Mucosa of stomach (tissue), 1 donor: Measurements from ENCODE around the gene NUFIP2.
"Not testable (repeated sequence)": the region's sequence is repeated elsewhere in the genome, so short reads cannot be mapped to it uniquely, and the experiment has no call there.

ENCODE experiments used
- H3K27me3 ChIP-seq: one replicate; pipeline ENCODE4 v1.7.0; 2013; ENCODE audit warnings: mild to moderate bottlenecking, low read length; ENCODE audit not compliant: control insufficient read depth, insufficient read depth
- H3K36me3 ChIP-seq: one replicate; pipeline ENCODE4 v1.7.0; 2013; ENCODE audit warnings: low read length; ENCODE audit not compliant: control insufficient read depth, insufficient read depth
- H3K4me1 ChIP-seq: one replicate; pipeline ENCODE4 v1.7.0; 2013; ENCODE audit warnings: mild to moderate bottlenecking, low read length; ENCODE audit not compliant: control insufficient read depth, insufficient read depth
- H3K4me3 ChIP-seq: one replicate; pipeline ENCODE4 v1.7.0; 2013; ENCODE audit warnings: low read length
- H3K9ac ChIP-seq: one replicate; pipeline ENCODE4 v1.7.0; 2013; ENCODE audit warnings: mild to moderate bottlenecking, low read length, moderate library complexity
- H3K9me3 ChIP-seq: one replicate; pipeline ENCODE4 v1.7.0; 2013; ENCODE audit warnings: mild to moderate bottlenecking, low read length, moderate library complexity; ENCODE audit not compliant: control insufficient read depth
- donor health status: Pancreatic carcinoma.

NUFIP2 gene

GRCh38 chr17:29221338-29221737, 72.6 kb downstream of the NUFIP2 start:
- not testable (repeated sequence) for H3K9me3 ChIP-seq, H3K4me1 ChIP-seq, H3K36me3 ChIP-seq, H3K4me3 ChIP-seq, H3K27me3 ChIP-seq, H3K9ac ChIP-seq

- H3K36me3 ChIP-seq, result no peaks in the 10 kb centered on the region
- no peak overlapping the region for H3K9ac ChIP-seq
- no peak overlapping the region for H3K4me3 ChIP-seq
- no peaks in the 10 kb centered on the region for H3K9me3 ChIP-seq
- no peaks in the 10 kb centered on the region for H3K27me3 ChIP-seq
- H3K4me1 ChIP-seq, result peaks cover 6% of the 10 kb centered on the region
These were observed 74.4 kb downstream of the NUFIP2 start for GRCh38 chr17:29219378-29220047.

GRCh38 chr17:29216856-29217255, 77.1 kb downstream of the NUFIP2 start:
- Histone ChIP-seq H3K4me3 (no peak overlapping the region), H3K9me3 (no peaks in the 10 kb centered on the region), H3K27me3 (no peaks in the 10 kb centered on the region), H3K4me1 (peaks cover 6% of the 10 kb centered on the region), H3K9ac (no peak overlapping the region), H3K36me3 (no peaks in the 10 kb centered on the region)

GRCh38 chr17:29216181-29216580, 77.8 kb downstream of the NUFIP2 start:
- H3K4me3 ChIP-seq, result no peak overlapping the region
- no peaks in the 10 kb centered on the region for H3K36me3 ChIP-seq
- peaks cover 6% of the 10 kb centered on the region for H3K4me1 ChIP-seq

GRCh38 chr17:29215717-29216116, 78.2 kb downstream of the NUFIP2 start:
- H3K4me3 ChIP-seq, result no peak overlapping the region
- H3K9ac ChIP-seq, result no peak overlapping the region
- no peaks in the 10 kb centered on the region for H3K36me3 ChIP-seq
- H3K9me3 ChIP-seq, result no peaks in the 10 kb centered on the region
- H3K4me1 ChIP-seq, result peaks cover 6% of the 10 kb centered on the region
- no peaks in the 10 kb centered on the region for H3K27me3 ChIP-seq

More at GRCh38 chr17:29216181-29216580, 77.8 kb downstream of the NUFIP2 start:
- H3K27me3 ChIP-seq, result no peaks in the 10 kb centered on the region
- H3K9ac ChIP-seq, result no peak overlapping the region
- H3K9me3 ChIP-seq, result no peaks in the 10 kb centered on the region

- no peaks in the 10 kb centered on the region for H3K36me3 ChIP-seq
- H3K9ac ChIP-seq, result no peak overlapping the region
- H3K9me3 ChIP-seq, result no peaks in the 10 kb centered on the region
- H3K4me1 ChIP-seq, result peaks cover 6% of the 10 kb centered on the region
- no peak overlapping the region for H3K4me3 ChIP-seq
- H3K27me3 ChIP-seq, result no peaks in the 10 kb centered on the region
These were observed 78.8 kb downstream of the NUFIP2 start for GRCh38 chr17:29215174-29215573.

GRCh38 chr17:29214215-29215146, 79.5 kb downstream of the NUFIP2 start:
- no peaks in the 10 kb centered on the region for H3K27me3 ChIP-seq

GRCh38 chr17:29212681-29213121, 81.2 kb downstream of the NUFIP2 start:
- Histone ChIP-seq H3K4me3 (no peak overlapping the region), H3K36me3 (no peaks in the 10 kb centered on the region), H3K4me1 (no peaks in the 10 kb centered on the region), H3K9ac (no peak overlapping the region), H3K9me3 (no peaks in the 10 kb centered on the region), H3K27me3 (no peaks in the 10 kb centered on the region)

More at GRCh38 chr17:29214215-29215146, 79.5 kb downstream of the NUFIP2 start:
- Histone ChIP-seq H3K9ac (no peak overlapping the region), H3K4me1 (peaks cover 4% of the 10 kb centered on the region), H3K9me3 (no peaks in the 10 kb centered on the region), H3K36me3 (no peaks in the 10 kb centered on the region), H3K4me3 (no peak overlapping the region)

GRCh38 chr17:29212094-29212631, 81.8 kb downstream of the NUFIP2 start:
- Histone ChIP-seq H3K36me3 (no peaks in the 10 kb centered on the region), H3K9ac (no peak overlapping the region), H3K27me3 (no peaks in the 10 kb centered on the region), H3K4me3 (no peak overlapping the region), H3K4me1 (no peaks in the 10 kb centered on the region), H3K9me3 (no peaks in the 10 kb centered on the region)

GRCh38 chr17:29210879-29211278, 83.1 kb downstream of the NUFIP2 start:
- no peaks in the 10 kb centered on the region for H3K4me1 ChIP-seq
- H3K4me3 ChIP-seq, result no peak overlapping the region

GRCh38 chr17:29209073-29209472, 84.9 kb downstream of the NUFIP2 start:
- Histone ChIP-seq H3K27me3 (no peaks in the 10 kb centered on the region), H3K9ac (no peak overlapping the region), H3K4me3 (no peak overlapping the region), H3K36me3 (no peaks in the 10 kb centered on the region), H3K9me3 (no peaks in the 10 kb centered on the region), H3K4me1 (peaks cover 5% of the 10 kb centered on the region)

More at GRCh38 chr17:29210879-29211278, 83.1 kb downstream of the NUFIP2 start:
- Histone ChIP-seq H3K36me3 (no peaks in the 10 kb centered on the region), H3K9me3 (no peaks in the 10 kb centered on the region), H3K9ac (no peak overlapping the region), H3K27me3 (no peaks in the 10 kb centered on the region)

- H3K9ac ChIP-seq, result no peak overlapping the region
- no peaks in the 10 kb centered on the region for H3K27me3 ChIP-seq
- peaks cover 5% of the 10 kb centered on the region for H3K4me1 ChIP-seq
- H3K4me3 ChIP-seq, result no peak overlapping the region
- H3K9me3 ChIP-seq, result no peaks in the 10 kb centered on the region
- H3K36me3 ChIP-seq, result no peaks in the 10 kb centered on the region
These were observed 86.0 kb downstream of the NUFIP2 start for GRCh38 chr17:29207975-29208374.
